ENCODE results near the gene NRF1.

DNA sequence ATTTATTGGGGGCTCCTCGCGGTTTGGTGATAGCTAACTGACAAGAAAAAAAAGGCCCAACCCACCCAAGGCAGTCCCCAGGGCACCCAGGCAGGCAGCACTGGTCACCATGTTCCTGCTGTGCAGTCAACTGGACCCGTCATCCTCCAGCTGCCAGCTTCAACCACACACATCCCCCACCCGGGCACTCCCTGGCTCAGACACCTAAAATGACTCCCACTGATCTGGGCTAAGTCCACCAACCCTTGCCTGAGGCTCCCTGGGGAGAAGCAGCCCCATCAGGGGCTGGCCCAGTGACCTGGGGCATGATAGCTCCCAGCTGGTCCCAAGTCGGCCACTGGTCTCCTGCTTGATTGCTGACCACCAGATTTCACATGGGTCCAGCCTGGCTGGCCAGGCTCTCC is 161.8 kb downstream of the NRF1 start:
- TF ChIP-seq AKAP8 (CRISPR knock-in tag; IDR thresholded peaks at IDR 0.05), result no peak
- TF ChIP-seq, protein P1, sequence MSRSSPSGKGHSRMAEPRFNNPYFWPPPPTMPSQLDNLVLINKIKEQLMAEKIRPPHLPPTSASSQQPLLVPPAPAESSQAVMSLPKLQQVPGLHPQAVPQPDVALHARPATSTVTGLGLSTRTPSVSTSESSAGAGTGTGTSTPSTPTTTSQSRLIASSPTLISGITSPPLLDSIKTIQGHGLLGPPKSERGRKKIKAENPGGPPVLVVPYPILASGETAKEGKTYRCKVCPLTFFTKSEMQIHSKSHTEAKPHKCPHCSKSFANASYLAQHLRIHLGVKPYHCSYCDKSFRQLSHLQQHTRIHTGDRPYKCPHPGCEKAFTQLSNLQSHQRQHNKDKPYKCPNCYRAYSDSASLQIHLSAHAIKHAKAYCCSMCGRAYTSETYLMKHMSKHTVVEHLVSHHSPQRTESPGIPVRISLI (CRISPR knock-in tag; IDR thresholded peaks at IDR 0.05; ENCODE audit: borderline replicate concordance), result no peak
- no peak for TF ChIP-seq MYC (CRISPR knock-in tag; IDR thresholded peaks at IDR 0.05; ENCODE audit: borderline replicate concordance)
